ENCODE data around the gene TMEM14B. TPM values are rescaled to one million over a fixed set of nuclear protein-coding genes. Genes with fewer than 3 reads are reported as not detected.
"Not testable (repeated sequence)": the region's sequence is repeated elsewhere in the genome, so short reads cannot be mapped to it uniquely, and the experiment has no call there.

The TMEM14B gene
- total and polyA plus RNA-seq, 12 donors, result 74.3 to 210 (median 123) TPM

- Histone ChIP-seq H3K27ac (no peak overlapping the region), H3K9me3 (replicated peaks in 1 of 3) (no peaks in the 10 kb centered on the region), H3K4me1 (replicated peaks in 1 of 2) (peaks cover 19% of the 10 kb centered on the region in 2 donors), H3K27me3 (no peaks in the 10 kb centered on the region), H3K36me3 (replicated peaks in 1 of 2) (no peaks in the 10 kb centered on the region), H3K4me3 (no peak overlapping the region)
- DNase-seq, result peak in 1 of 7 donors; percentile 5
- TF ChIP-seq POLR2A (IDR thresholded peaks at IDR 0.05), result no peak
- TF ChIP-seq CTCF (IDR thresholded peaks at IDR 0.05), result no peak
- intact Hi-C loops (cut with DNase I), result loop anchor here in 1 of 2 donors (10.0 kb wide), 1 partner anchor 50 kb away; the partner anchor contains the start of genes C6orf52 and PAK1IP1
- WGBS, 4 donors, result 85 to 91% (median 88%) methylated on average over 5 of the region's 5 CpGs
Observed at GRCh38 chr6:10745116-10745515, 2.5 kb upstream of the TMEM14B start.

GRCh38 chr6:10746915-10747250 is 722 bp upstream of the TMEM14B start:
- Histone ChIP-seq H3K36me3 (replicated peaks in 1 of 2) (peaks cover 0 to 9% of the 10 kb centered on the region in 2 donors), H3K4me1 (replicated peaks in 1 of 2) (peaks cover 19 to 28% of the 10 kb centered on the region in 2 donors), H3K9me3 (replicated peaks in 1 of 3) (no peaks in the 10 kb centered on the region), H3K27me3 (no peaks in the 10 kb centered on the region), H3K4me3 (peak overlapping the region in 2 of 4 donors; percentile 73 to 82), H3K27ac (peak overlapping the region in 4 of 5 donors; percentile 59 to 85 (median 80))
- TF ChIP-seq POLR2A (IDR thresholded peaks at IDR 0.05) (no peak), CTCF (IDR thresholded peaks at IDR 0.05) (no peak)
- DNase-seq, result no peak
- WGBS, 4 donors, result 51 to 60% (median 54%) methylated on average over 9 of the region's 9 CpGs
- intact Hi-C loops (cut with DNase I), result loop anchor here in 1 of 2 donors (10.0 kb wide), 1 partner anchor 52 kb away; the partner anchor contains the start of genes C6orf52 and PAK1IP1

GRCh38 chr6:10749734-10750133 is 2.1 kb downstream of the TMEM14B start:
- H3K36me3 ChIP-seq (replicated peaks in 1 of 2), result peaks cover 0 to 26% of the 10 kb centered on the region in 2 donors
- no peaks in the 10 kb centered on the region for H3K9me3 ChIP-seq (replicated peaks in 1 of 3)
- no peaks in the 10 kb centered on the region for H3K27me3 ChIP-seq
- H3K27ac ChIP-seq, result peak overlapping the region in 4 of 5 donors; percentile 8 to 85 (median 60)
- DNase-seq, result peak in 4 of 7 donors; percentile 29 to 55 (median 41)
- peaks cover 19 to 28% of the 10 kb centered on the region in 2 donors for H3K4me1 ChIP-seq (replicated peaks in 1 of 2)
- WGBS, 4 donors, result 19 to 34% (median 28%) methylated on average over 2 of the region's 2 CpGs
- intact Hi-C loops (cut with DNase I), result loop anchor here in 1 of 2 donors (10.0 kb wide), 1 partner anchor 55 kb away; the partner anchor contains the start of genes C6orf52 and PAK1IP1
- TF ChIP-seq CTCF (IDR thresholded peaks at IDR 0.05) (no peak), POLR2A (IDR thresholded peaks at IDR 0.05) (peak in 1 of 2 donors; percentile 34)
- peak overlapping the region in 1 of 4 donors; percentile 82 for H3K4me3 ChIP-seq

GRCh38 chr6:10750568-10750967 is 3.0 kb downstream of the TMEM14B start:
- peak overlapping the region in 2 of 5 donors; percentile 23 to 31 for H3K27ac ChIP-seq
- H3K9me3 ChIP-seq (replicated peaks in 1 of 3); H3K27me3 ChIP-seq; DNase-seq; intact Hi-C loops (cut with DNase I); H3K4me3 ChIP-seq: not testable (repeated sequence)
- peaks cover 0 to 34% of the 10 kb centered on the region in 2 donors for H3K36me3 ChIP-seq (replicated peaks in 1 of 2)
- 33 to 46% (median 43%) methylated on average over 6 of the region's 6 CpGs for WGBS, 4 donors
- H3K4me1 ChIP-seq (replicated peaks in 1 of 2), result peaks cover 19 to 28% of the 10 kb centered on the region in 2 donors

GRCh38 chr6:10751757-10752156 is 4.2 kb downstream of the TMEM14B start:
- DNase-seq; H3K27me3 ChIP-seq; H3K27ac ChIP-seq; intact Hi-C loops (cut with DNase I); H3K4me3 ChIP-seq; H3K9me3 ChIP-seq (replicated peaks in 1 of 3): not testable (repeated sequence)
- H3K36me3 ChIP-seq (replicated peaks in 1 of 2), result peaks cover 0 to 41% of the 10 kb centered on the region in 2 donors
- H3K4me1 ChIP-seq (replicated peaks in 1 of 2), result peaks cover 19 to 28% of the 10 kb centered on the region in 2 donors
- 83 to 90% (median 87%) methylated on average over 3 to 5 of the region's 5 CpGs for WGBS, 4 donors
